HUES64 (cell line): ENCODE results near the gene ERBB4.

ENCODE experiments used
- H3K27ac ChIP-seq: 2 replicates; pipeline ENCODE4 v1.7.0; 2013; ENCODE audit warnings: low read depth, low read length, inconsistent platforms
- H3K27me3 ChIP-seq: 2 replicates; pipeline ENCODE4 v1.6.1; 2013; ENCODE audit warnings: mild to moderate bottlenecking, low read length; ENCODE audit not compliant: insufficient read depth
- H3K36me3 ChIP-seq: 2 replicates; pipeline ENCODE4 v1.6.1; 2013; ENCODE audit warnings: mild to moderate bottlenecking, low read length; ENCODE audit not compliant: insufficient read depth
- H3K4me1 ChIP-seq: 2 replicates; pipeline ENCODE4 v1.6.1; 2013; ENCODE audit warnings: mild to moderate bottlenecking, low read length, moderate library complexity; ENCODE audit not compliant: insufficient read depth
- H3K4me3 ChIP-seq: 2 replicates; pipeline ENCODE4 v1.5.1; 2013; ENCODE audit warnings: mild to moderate bottlenecking, low read length, moderate library complexity
- H3K9ac ChIP-seq: 2 replicates; pipeline ENCODE4 v1.6.1; 2013; ENCODE audit warnings: mild to moderate bottlenecking, low read depth, low read length
- H3K9me3 ChIP-seq: 2 replicates; pipeline ENCODE4 v1.6.1; 2013; ENCODE audit warnings: low read depth, low read length; ENCODE audit not compliant: insufficient read depth
- WGBS: fragments of 150-250, 120-280 bp; methylation state at CpG from one replicate; pipeline ENCODE4 v1.1.7; 2013; ENCODE audit warnings: missing lambda C conversion rate; 5-methylcytosine and 5-hydroxymethylcytosine counted together

The ERBB4 gene

DNA sequence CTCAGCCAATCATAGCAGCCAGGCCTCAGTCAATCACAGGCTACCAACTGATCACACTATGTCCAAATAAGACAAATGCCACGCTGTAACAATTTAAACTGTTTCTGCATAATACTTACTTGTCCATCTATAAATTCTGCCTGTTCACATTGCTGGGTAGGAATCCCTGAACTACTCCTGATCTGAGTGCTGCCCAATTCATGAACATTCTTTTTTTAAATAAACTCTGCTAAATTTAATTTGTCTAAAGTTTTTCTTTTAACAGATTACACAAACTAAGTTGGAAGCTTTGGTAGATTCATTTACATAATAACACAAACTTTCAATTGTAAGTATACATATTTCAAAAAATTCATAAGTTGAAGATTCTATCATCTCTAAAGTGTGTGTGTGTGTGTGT is 583.0 kb downstream of the ERBB4 start:
- H3K9me3 ChIP-seq = peaks cover 6% of the 10 kb centered on the region; the same call in 1 of the 2 replicates
- no peaks in the 10 kb centered on the region for H3K27me3 ChIP-seq
- H3K36me3 ChIP-seq = no peaks in the 10 kb centered on the region
- no peak overlapping the region for H3K27ac ChIP-seq
- H3K4me3 ChIP-seq = no peak overlapping the region
- H3K4me1 ChIP-seq = no peaks in the 10 kb centered on the region
- no peak overlapping the region for H3K9ac ChIP-seq
- 93% methylated on average over 1 of the region's 1 CpG for WGBS

DNA sequence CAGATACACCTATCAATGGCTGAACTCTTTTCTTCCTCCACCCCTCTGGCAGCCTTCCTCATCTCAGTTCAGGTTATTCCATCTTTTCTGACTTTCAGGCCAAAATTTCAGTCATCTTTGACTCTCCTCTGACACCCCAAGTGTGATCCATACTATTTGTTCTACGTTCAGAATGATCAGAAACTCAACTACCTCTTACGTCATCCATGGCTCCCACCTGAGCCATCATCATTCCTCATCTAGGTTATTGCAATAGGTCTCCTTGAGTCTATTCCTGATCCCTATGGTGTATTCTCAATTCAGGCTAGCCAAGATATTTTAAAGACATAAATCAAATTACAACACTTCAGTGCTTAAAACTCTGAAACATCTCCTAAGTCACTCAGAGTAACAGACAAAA is 589.7 kb downstream of the ERBB4 start:
- Histone ChIP-seq H3K27ac (no peak overlapping the region), H3K9me3 (peaks cover 6% of the 10 kb centered on the region; the same call in 1 of the 2 replicates), H3K9ac (no peak overlapping the region), H3K27me3 (no peaks in the 10 kb centered on the region), H3K4me3 (no peak overlapping the region), H3K36me3 (no peaks in the 10 kb centered on the region), H3K4me1 (no peaks in the 10 kb centered on the region)
- 91% methylated on average over 2 of the region's 2 CpGs for WGBS

DNA sequence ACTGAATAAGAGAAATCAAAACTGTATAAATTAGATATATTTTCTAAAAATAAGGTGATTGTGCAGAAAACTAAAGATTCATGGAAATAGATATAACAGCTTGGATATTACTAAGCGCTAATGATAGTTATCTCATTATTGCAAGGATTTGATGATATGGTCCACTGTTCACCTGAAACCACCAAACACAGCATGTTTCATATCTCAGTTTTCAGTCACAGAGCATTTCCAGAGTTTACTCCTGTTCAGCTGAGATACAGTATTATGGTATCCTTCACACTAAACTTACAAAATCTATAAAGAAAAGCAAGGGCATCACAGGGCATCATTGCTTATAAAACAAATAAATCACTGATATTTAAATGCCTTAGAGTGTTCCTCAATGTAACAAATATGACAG is 591.6 kb downstream of the ERBB4 start:
- WGBS = no CpG with 5 or more reads among the region's 1 CpG
- H3K9ac ChIP-seq = no peak overlapping the region

DNA sequence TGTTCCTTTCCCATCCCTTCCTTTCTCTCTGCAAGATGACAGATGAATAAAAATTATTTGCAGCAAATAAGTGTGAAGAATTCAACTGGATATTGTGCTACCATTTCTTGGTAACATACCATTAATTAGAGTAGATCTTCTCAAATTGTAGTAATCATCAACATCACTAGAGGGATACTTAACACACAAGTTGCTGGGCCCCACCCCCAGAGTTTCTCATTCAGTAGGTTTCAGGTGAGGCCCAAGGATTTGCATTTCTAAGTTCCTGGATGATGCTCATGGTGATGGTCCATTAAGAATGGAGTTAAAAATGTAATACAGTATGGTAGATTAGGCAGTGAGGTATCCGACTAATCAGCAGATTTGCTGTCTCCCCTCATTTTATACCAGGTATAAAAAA is 594.0 kb downstream of the ERBB4 start:
- Histone ChIP-seq H3K9me3 (no peaks in the 10 kb centered on the region), H3K4me3 (no peak overlapping the region), H3K9ac (no peak overlapping the region), H3K27me3 (no peaks in the 10 kb centered on the region), H3K36me3 (no peaks in the 10 kb centered on the region), H3K27ac (no peak overlapping the region), H3K4me1 (no peaks in the 10 kb centered on the region)
- WGBS = 80% methylated on average over 1 of the region's 1 CpG

More for the DNA sequence above, 591.6 kb downstream of the ERBB4 start:
- Histone ChIP-seq H3K27me3 (no peaks in the 10 kb centered on the region), H3K27ac (no peak overlapping the region), H3K9me3 (peaks cover 6% of the 10 kb centered on the region; the same call in 1 of the 2 replicates), H3K36me3 (no peaks in the 10 kb centered on the region), H3K4me3 (no peak overlapping the region), H3K4me1 (no peaks in the 10 kb centered on the region)

DNA sequence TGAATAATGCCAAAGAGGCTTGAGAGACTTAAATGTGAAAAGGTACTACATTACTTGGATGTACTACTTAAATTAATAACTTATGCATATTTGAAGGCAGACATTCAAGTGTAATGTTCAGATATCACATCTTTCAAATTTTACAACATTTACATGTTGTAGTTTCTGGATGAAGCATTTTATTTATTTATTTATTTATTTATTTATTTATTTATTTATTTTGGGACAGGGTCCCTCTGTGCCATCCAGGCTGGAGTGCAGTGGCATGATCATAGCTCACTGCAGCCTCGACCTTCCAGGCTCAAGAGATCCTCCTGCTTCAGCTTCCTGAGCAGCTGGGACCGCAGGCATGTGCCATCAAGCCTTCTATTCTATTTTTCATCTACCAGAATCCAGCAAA is 596.4 kb downstream of the ERBB4 start:
- 80% methylated on average over 2 of the region's 2 CpGs for WGBS
- no peaks in the 10 kb centered on the region for H3K27me3 ChIP-seq
- H3K27ac ChIP-seq = no peak overlapping the region
- H3K9ac ChIP-seq = no peak overlapping the region
- no peaks in the 10 kb centered on the region for H3K9me3 ChIP-seq
- no peaks in the 10 kb centered on the region for H3K36me3 ChIP-seq
- no peaks in the 10 kb centered on the region for H3K4me1 ChIP-seq
- no peak overlapping the region for H3K4me3 ChIP-seq

DNA sequence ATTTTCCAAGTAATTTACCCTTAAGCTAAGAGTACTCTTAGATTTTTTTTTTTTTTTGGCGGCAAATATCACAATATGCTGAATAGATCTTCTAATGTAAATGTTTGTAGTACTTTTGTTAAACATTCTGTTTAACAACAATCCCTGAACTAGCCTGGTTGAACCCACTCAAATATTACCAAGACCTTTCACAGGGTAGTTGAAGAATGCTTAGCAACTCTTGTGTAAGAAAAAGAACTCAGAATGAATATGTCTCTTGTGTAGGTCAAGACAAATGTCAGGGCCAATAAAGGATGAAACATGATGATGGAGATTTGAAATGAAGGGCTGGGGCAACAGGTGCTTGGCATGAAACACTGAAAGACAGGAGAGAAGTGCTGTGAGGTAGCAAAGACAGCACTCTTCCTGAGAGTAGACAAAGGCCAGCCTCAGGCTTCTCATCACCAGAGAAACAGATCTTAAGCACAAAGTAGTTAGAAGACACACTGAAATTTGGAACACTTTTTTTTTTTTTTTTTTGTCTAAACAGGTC is 597.3 kb downstream of the ERBB4 start:
- Histone ChIP-seq H3K27me3 (no peaks in the 10 kb centered on the region), H3K4me1 (no peaks in the 10 kb centered on the region), H3K9me3 (no peaks in the 10 kb centered on the region), H3K36me3 (no peaks in the 10 kb centered on the region), H3K9ac (no peak overlapping the region), H3K27ac (no peak overlapping the region), H3K4me3 (no peak overlapping the region)
- WGBS = no CpG with 5 or more reads among the region's 1 CpG

DNA sequence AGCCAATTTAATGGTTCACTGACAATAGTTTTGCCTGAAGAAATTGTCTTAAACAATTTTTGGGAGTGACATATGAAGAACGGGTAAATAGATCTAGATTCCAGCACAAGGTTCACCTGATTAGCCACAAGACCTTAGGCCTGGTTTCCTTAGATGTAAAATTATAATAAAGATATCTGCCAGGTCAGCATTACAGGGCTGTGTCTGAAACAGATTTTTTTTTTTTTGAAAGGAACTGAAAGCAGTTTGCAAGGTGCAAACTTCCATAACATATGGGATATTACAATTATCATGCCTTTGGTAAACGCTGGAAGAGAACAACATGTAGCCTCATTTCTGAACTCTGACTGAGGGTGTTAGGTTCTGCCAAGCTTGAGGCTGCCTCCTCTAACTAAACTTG is 599.4 kb downstream of the ERBB4 start:
- Histone ChIP-seq H3K36me3 (no peaks in the 10 kb centered on the region), H3K9ac (no peak overlapping the region), H3K9me3 (no peaks in the 10 kb centered on the region), H3K27me3 (no peaks in the 10 kb centered on the region), H3K4me1 (no peaks in the 10 kb centered on the region), H3K27ac (no peak overlapping the region), H3K4me3 (no peak overlapping the region)
- WGBS = 86% methylated on average over 2 of the region's 2 CpGs

DNA sequence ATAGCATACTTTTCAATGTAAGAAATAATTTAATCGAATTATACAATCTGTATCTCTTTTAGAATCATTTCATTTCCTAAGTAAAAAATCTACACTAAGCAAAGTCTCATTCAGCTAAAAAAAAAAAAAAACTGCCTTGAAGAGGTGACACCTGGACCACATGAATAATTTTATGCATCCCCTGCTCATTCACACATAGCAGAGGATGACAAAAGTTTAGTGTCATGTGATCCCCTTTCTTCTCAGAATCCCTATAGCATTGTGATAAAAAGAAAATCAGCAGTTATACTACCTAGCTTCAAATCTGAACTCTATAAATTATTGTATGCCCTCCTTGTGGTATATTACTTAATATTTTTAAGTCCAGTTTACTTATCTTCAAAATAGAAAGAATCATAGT is 603.8 kb downstream of the ERBB4 start:
- WGBS = no CpG with 5 or more reads among the region's 1 CpG
- H3K27ac ChIP-seq = no peak overlapping the region
- H3K4me1 ChIP-seq = 0 out of 2 replicates have a peak, but pooled peaks cover 6% of the 10 kb centered on the region
- no peaks in the 10 kb centered on the region for H3K36me3 ChIP-seq
- no peaks in the 10 kb centered on the region for H3K27me3 ChIP-seq
- H3K9ac ChIP-seq = no peak overlapping the region
- no peak overlapping the region for H3K4me3 ChIP-seq
- H3K9me3 ChIP-seq = no peaks in the 10 kb centered on the region

DNA sequence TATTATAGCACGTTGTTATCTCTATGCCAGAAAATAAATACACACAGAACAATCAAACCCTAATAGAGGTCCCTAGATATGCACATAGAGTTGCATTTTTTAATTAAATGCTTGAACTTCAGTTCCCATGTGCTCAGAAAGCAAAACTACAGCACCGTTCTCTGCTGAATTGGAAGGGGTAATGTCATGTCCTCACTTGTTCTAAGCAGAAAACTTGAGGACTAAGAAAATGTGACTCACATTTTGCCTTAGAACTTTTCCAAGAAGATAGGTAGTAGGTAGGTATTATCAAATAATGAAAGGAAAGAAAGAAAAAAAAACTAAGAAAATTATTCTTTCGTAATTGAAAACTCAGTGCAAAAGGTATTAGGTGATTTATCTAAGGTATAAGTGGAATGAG is 607.3 kb downstream of the ERBB4 start:
- H3K9me3 ChIP-seq = no peaks in the 10 kb centered on the region
- 96% methylated on average over 2 of the region's 3 CpGs for WGBS
- H3K36me3 ChIP-seq = no peaks in the 10 kb centered on the region
- H3K4me3 ChIP-seq = no peak overlapping the region
- H3K9ac ChIP-seq = no peak overlapping the region
- H3K27me3 ChIP-seq = no peaks in the 10 kb centered on the region
- H3K4me1 ChIP-seq = 0 out of 2 replicates have a peak, but pooled peaks cover 6% of the 10 kb centered on the region
- no peak overlapping the region for H3K27ac ChIP-seq

DNA sequence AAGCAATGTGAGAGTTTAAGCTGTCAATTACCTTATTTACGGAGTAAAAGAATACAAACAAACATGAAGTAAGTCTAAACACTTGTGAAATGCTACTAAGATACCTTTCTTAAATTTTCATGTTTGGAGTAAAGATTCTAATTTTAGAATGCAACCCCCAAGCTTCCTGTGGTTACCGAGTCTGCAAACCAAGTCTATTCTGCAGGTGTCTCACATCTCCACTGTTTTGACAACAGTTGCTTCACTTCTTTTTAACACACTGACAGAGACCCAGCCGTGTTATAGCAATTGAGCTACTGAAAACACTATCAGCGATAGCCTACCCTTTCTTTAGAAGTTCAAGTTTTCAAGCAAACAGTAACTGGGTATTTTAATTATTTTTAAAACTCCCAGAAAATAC is 608.3 kb downstream of the ERBB4 start:
- Histone ChIP-seq H3K4me3 (no peak overlapping the region), H3K27ac (no peak overlapping the region), H3K27me3 (no peaks in the 10 kb centered on the region), H3K36me3 (no peaks in the 10 kb centered on the region), H3K4me1 (0 out of 2 replicates have a peak, but pooled peaks cover 6% of the 10 kb centered on the region), H3K9ac (no peak overlapping the region), H3K9me3 (no peaks in the 10 kb centered on the region)
- 78% methylated on average over 3 of the region's 4 CpGs for WGBS

DNA sequence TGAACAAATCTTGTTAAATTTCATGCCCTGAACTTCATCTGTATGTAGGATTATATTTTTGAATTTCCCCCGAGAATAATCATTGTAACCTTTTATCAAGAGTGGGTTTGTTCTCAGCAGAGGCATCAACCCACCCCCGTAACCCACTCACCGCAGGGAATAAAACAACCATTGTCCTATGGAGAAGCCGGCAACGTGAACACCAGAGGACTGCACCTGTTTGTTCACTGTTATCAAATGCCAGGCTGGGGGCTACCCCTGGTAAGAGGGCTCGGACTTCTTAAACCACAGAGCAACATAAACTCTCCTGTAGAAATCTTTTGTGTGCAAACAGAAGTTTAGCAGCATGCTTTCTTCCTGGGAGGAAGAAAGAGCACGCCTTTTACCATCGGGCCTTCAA is 610.4 kb downstream of the ERBB4 start:
- H3K27ac ChIP-seq = no peak overlapping the region
- H3K9ac ChIP-seq = no peak overlapping the region
- H3K27me3 ChIP-seq = no peaks in the 10 kb centered on the region
- no peak overlapping the region for H3K4me3 ChIP-seq
- H3K4me1 ChIP-seq = 0 out of 2 replicates have a peak, but pooled peaks cover 7% of the 10 kb centered on the region
- H3K9me3 ChIP-seq = no peaks in the 10 kb centered on the region
- H3K36me3 ChIP-seq = no peaks in the 10 kb centered on the region
- WGBS = 94% methylated on average over 8 of the region's 8 CpGs

DNA sequence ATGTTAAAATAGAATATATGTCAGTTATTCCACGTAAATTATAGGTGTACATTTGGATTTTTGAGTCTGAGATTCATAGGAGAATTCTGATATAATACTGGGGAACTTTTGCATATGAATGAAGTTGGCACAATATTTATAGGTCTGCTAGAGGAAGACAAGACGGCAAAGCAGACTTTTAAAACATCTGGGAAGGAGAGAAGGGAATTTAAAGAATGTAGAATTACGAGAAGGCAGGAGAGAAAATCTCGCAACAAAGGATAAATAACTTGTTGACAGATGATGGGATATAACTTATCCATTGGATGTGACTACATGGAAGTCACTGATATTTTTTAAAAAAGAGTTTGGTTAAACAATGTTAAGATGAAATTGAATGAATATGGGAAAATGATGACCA is 615.6 kb downstream of the ERBB4 start:
- H3K9ac ChIP-seq = no peak overlapping the region
- WGBS = 93% methylated on average over 4 of the region's 4 CpGs
- no peak overlapping the region for H3K27ac ChIP-seq
- H3K36me3 ChIP-seq = no peaks in the 10 kb centered on the region
- no peaks in the 10 kb centered on the region for H3K27me3 ChIP-seq
- no peaks in the 10 kb centered on the region for H3K9me3 ChIP-seq
- peaks cover 3% of the 10 kb centered on the region; the same call in 1 of the 2 replicates for H3K4me1 ChIP-seq
- no peak overlapping the region for H3K4me3 ChIP-seq
